ENCODE results near the gene SUMO2. TPM values are rescaled to one million over a fixed set of nuclear protein-coding genes. Genes with fewer than 3 reads are reported as not detected.

The SUMO2 gene
- total RNA-seq, 2 donors from 2014 or later = 57.9 to 60.1 TPM

- Histone ChIP-seq H3K4me1 (ENCODE audit: control insufficient read depth in 1 of 2, low read depth in 2 of 2) (peaks cover 2 to 11% of the 10 kb centered on the region in 2 donors), H3K4me3 (no peak overlapping the region), H3K27me3 (replicated peaks; ENCODE audit: insufficient read depth) (no peaks in the 10 kb centered on the region), H3K36me3 (peaks cover 2% of the 10 kb centered on the region), H3K9me3 (no peaks in the 10 kb centered on the region), H3K27ac (no peak overlapping the region)
- ATAC-seq (ENCODE audit: insufficient number of reproducible peaks, low FRiP score, low read depth) (no peak), DNase-seq (ENCODE audit: low spot score) (no peak)
- no peak for TF ChIP-seq CTCF (IDR thresholded peaks at IDR 0.05)
These were observed 55.8 kb downstream of the SUMO2 start for GRCh38 chr17:75126954-75127353.

- peaks cover 2% of the 10 kb centered on the region for H3K36me3 ChIP-seq
- H3K9me3 ChIP-seq = no peaks in the 10 kb centered on the region
- H3K27ac ChIP-seq = no peak overlapping the region
- H3K27me3 ChIP-seq (replicated peaks; ENCODE audit: insufficient read depth) = no peaks in the 10 kb centered on the region
- H3K4me1 ChIP-seq (ENCODE audit: control insufficient read depth in 1 of 2, low read depth in 2 of 2) = peaks cover 0 to 11% of the 10 kb centered on the region in 2 donors
- ATAC-seq (ENCODE audit: insufficient number of reproducible peaks, low FRiP score, low read depth) (no peak), DNase-seq (ENCODE audit: low spot score) (no peak)
- no peak for TF ChIP-seq CTCF (IDR thresholded peaks at IDR 0.05)
- H3K4me3 ChIP-seq = no peak overlapping the region
These were observed 56.8 kb downstream of the SUMO2 start for GRCh38 chr17:75125984-75126383.

GRCh38 chr17:75124819-75125162, 58.0 kb downstream of the SUMO2 start:
- Histone ChIP-seq H3K4me3 (no peak overlapping the region), H3K4me1 (ENCODE audit: control insufficient read depth in 1 of 2, low read depth in 2 of 2) (no peaks in the 10 kb centered on the region), H3K27ac (no peak overlapping the region), H3K27me3 (replicated peaks; ENCODE audit: insufficient read depth) (no peaks in the 10 kb centered on the region), H3K9me3 (no peaks in the 10 kb centered on the region), H3K36me3 (peaks cover 5% of the 10 kb centered on the region)
- TF ChIP-seq CTCF (IDR thresholded peaks at IDR 0.05) = no peak
- DNase-seq (ENCODE audit: low spot score) (no peak), ATAC-seq (ENCODE audit: insufficient number of reproducible peaks, low FRiP score, low read depth) (no peak)

- no peak for DNase-seq (ENCODE audit: low spot score)
- TF ChIP-seq CTCF (IDR thresholded peaks at IDR 0.05) = no peak
These were observed 58.5 kb downstream of the SUMO2 start for GRCh38 chr17:75124041-75124818.

GRCh38 chr17:75118307-75118706, 64.5 kb downstream of the SUMO2 start:
- Histone ChIP-seq H3K9me3 (no peaks in the 10 kb centered on the region), H3K4me1 (ENCODE audit: control insufficient read depth in 1 of 2, low read depth in 2 of 2) (peaks cover 7 to 16% of the 10 kb centered on the region in 2 donors), H3K4me3 (no peak overlapping the region), H3K27ac (no peak overlapping the region), H3K27me3 (replicated peaks; ENCODE audit: insufficient read depth) (no peaks in the 10 kb centered on the region), H3K36me3 (peaks cover 3% of the 10 kb centered on the region)
- no peak for TF ChIP-seq CTCF (IDR thresholded peaks at IDR 0.05)
- no peak for ATAC-seq (ENCODE audit: insufficient number of reproducible peaks, low FRiP score, low read depth)
- no peak for DNase-seq (ENCODE audit: low spot score)

More at GRCh38 chr17:75124041-75124818, 58.5 kb downstream of the SUMO2 start:
- Histone ChIP-seq H3K9me3 (no peaks in the 10 kb centered on the region), H3K27me3 (replicated peaks; ENCODE audit: insufficient read depth) (no peaks in the 10 kb centered on the region), H3K4me3 (no peak overlapping the region), H3K36me3 (peaks cover 3% of the 10 kb centered on the region), H3K4me1 (ENCODE audit: control insufficient read depth in 1 of 2, low read depth in 2 of 2) (no peaks in the 10 kb centered on the region), H3K27ac (no peak overlapping the region)
- no peak for ATAC-seq (ENCODE audit: insufficient number of reproducible peaks, low FRiP score, low read depth)

Data from thoracic aorta (tissue), 2 donors.